ENCODE results near the gene PCDH8.
"Not testable (repeated sequence)": the region's sequence is repeated elsewhere in the genome, so short reads cannot be mapped to it uniquely, and the experiment has no call there.

Gene PCDH8

GRCh38 chr13:52842441-52842840 lies 6.0 kb downstream of the PCDH8 start:
- H3K4me3 Mint-ChIP-seq: no peak overlapping the region
- DNase-seq (no peak), ATAC-seq (no peak)
- H3K4me1 Mint-ChIP-seq: peaks cover 12% of the 10 kb centered on the region
- H3K27me3 Mint-ChIP-seq: peaks cover 68% of the 10 kb centered on the region
- no peak overlapping the region for H3K27ac Mint-ChIP-seq
- no peaks in the 10 kb centered on the region for H3K9me3 Mint-ChIP-seq

DNA sequence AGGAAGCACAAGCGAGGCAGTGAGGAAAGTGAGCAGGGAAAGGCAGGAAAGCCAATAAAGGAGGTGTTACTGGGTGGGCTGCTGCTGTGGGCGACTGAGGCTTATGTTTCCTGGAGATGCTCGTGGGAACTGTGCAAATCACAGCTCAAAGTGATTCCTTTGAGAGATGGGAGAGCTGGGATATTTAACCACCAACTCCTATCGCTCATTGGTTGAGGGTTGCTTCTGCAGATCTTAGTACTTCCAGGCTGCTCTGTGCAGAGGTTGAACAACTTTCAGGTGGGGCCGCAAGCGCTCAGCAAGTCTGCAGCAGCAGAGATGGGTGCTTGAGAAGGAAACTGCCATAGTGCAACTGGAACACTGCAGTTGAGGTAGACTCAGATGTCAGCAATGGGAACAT lies 8.4 kb downstream of the PCDH8 start:
- Mint-ChIP-seq H3K27ac (no peak overlapping the region), H3K27me3 (peaks cover 61% of the 10 kb centered on the region), H3K4me3 (no peak overlapping the region), H3K4me1 (peaks cover 3% of the 10 kb centered on the region), H3K9me3 (no peaks in the 10 kb centered on the region)
- DNase-seq (no peak), ATAC-seq (no peak)

DNA sequence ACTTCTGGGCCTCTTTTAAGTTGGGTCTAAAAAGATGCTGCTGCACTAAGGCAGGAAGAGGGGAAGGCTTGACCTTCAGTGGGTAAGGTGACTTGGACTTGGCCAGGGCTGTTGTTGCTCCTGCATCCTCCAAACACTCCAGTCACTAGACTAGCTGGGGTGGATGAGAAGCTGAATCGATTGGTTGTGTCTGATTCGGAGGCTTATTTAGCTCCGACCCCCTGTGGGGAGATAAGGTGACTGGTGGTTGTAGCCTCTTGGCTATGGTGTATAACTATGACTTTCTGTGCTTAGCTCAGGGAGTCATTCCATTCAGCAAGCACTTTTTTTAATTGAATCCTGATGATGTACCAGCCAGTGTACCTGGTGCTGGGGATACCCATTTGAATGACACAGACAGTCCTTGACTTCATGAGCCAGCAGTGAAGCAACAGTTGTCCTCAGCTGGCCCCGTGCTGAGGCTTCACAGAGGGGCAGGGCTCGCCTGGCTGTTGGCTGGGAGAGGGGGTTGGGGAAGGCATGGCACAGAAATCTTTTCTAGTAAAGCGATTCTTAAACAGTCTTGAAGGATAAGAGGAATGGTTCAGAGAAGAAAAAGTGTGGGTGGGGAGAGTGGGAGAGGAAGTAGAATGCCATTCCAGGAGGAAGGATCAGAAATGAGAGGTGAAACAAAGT lies 9.9 kb downstream of the PCDH8 start:
- peaks cover 55% of the 10 kb centered on the region for H3K27me3 Mint-ChIP-seq
- no peak overlapping the region for H3K4me3 Mint-ChIP-seq
- no peaks in the 10 kb centered on the region for H3K4me1 Mint-ChIP-seq
- no peak for DNase-seq
- peak overlapping the region in 1 of 2 donors; percentile 46 for H3K27ac Mint-ChIP-seq
- no peaks in the 10 kb centered on the region for H3K9me3 Mint-ChIP-seq
- no peak for ATAC-seq

- Mint-ChIP-seq H3K9me3 (no peaks in the 10 kb centered on the region), H3K4me3 (no peak overlapping the region), H3K27ac (no peak overlapping the region), H3K27me3 (peaks cover 48% of the 10 kb centered on the region), H3K4me1 (no peaks in the 10 kb centered on the region)
- DNase-seq (no peak), ATAC-seq (peak; percentile 72)
Observed at GRCh38 chr13:52837850-52838249, 10.6 kb downstream of the PCDH8 start.

DNA sequence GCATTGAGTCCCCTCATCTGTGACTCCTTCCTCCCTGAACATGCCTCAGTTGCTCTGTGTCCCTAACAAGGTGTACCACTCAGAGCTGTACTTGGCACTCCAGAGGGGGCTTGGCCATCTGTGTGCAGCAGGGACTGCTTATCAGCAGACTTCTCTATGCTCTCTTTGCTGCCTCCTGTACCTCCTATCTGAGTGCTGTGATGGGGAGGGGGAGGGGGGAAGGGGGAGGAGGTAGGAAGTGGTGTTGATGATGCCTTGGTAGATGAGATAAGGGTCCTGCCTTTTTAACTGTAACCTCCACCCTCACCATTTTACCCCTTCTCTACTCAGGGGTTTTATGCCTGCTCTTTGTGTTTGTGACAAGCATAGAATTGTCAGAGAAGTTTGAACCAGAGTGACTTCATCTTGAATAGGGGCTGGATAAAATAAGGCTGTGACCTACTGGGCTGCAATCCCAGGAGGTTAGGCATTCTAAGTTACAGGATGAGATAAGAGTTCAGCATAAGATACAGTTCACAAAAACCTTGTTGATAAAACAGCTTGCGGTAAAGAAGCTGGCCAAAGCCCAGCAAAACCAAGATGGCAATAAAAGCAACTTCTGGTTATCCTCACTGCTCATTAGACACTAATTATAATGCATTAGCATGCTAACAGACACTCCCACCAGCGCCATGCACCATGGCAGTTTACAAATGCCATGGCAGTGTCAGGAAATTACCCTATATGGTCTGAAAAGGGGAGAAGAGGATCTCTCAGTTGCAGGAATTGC lies 13.2 kb downstream of the PCDH8 start:
- DNase-seq (no peak), ATAC-seq (no peak)
- H3K4me1 Mint-ChIP-seq: no peaks in the 10 kb centered on the region
- H3K27ac Mint-ChIP-seq: no peak overlapping the region
- H3K9me3 Mint-ChIP-seq: no peaks in the 10 kb centered on the region
- H3K27me3 Mint-ChIP-seq: peaks cover 42% of the 10 kb centered on the region
- no peak overlapping the region for H3K4me3 Mint-ChIP-seq

GRCh38 chr13:52833296-52833875 lies 15.1 kb downstream of the PCDH8 start:
- Mint-ChIP-seq H3K9me3 (no peaks in the 10 kb centered on the region), H3K4me1 (no peaks in the 10 kb centered on the region), H3K4me3 (no peak overlapping the region), H3K27ac (no peak overlapping the region), H3K27me3 (peaks cover 23% of the 10 kb centered on the region)
- ATAC-seq (no peak), DNase-seq (no peak)

GRCh38 chr13:52832313-52832712 lies 16.1 kb downstream of the PCDH8 start:
- ATAC-seq (no peak), DNase-seq (no peak)
- Mint-ChIP-seq H3K4me1 (no peaks in the 10 kb centered on the region), H3K27ac (no peak overlapping the region), H3K9me3 (no peaks in the 10 kb centered on the region), H3K27me3 (peaks cover 20% of the 10 kb centered on the region), H3K4me3 (no peak overlapping the region)

GRCh38 chr13:52830946-52831345 lies 17.5 kb downstream of the PCDH8 start:
- Mint-ChIP-seq H3K9me3 (no peaks in the 10 kb centered on the region), H3K27me3 (peaks cover 14% of the 10 kb centered on the region), H3K4me1 (no peaks in the 10 kb centered on the region), H3K4me3 (no peak overlapping the region), H3K27ac (peak overlapping the region; percentile 27 to 57)
- no peak for ATAC-seq
- DNase-seq: no peak

GRCh38 chr13:52827839-52828238 lies 20.6 kb downstream of the PCDH8 start:
- H3K9me3 Mint-ChIP-seq: no peaks in the 10 kb centered on the region
- peaks cover 7% of the 10 kb centered on the region for H3K27me3 Mint-ChIP-seq
- H3K27ac Mint-ChIP-seq: no peak overlapping the region
- ATAC-seq: no peak
- H3K4me1 Mint-ChIP-seq: no peaks in the 10 kb centered on the region
- DNase-seq: no peak
- H3K4me3 Mint-ChIP-seq: no peak overlapping the region

- H3K27me3 Mint-ChIP-seq: peaks cover 26% of the 10 kb centered on the region
- ATAC-seq, H3K4me1 Mint-ChIP-seq: not testable (repeated sequence)
Observed at GRCh38 chr13:52817886-52818285, 30.6 kb downstream of the PCDH8 start.

GRCh38 chr13:52815330-52815729 lies 33.1 kb downstream of the PCDH8 start:
- DNase-seq: no peak
- Mint-ChIP-seq H3K27me3 (peaks cover 13% of the 10 kb centered on the region), H3K4me1 (no peaks in the 10 kb centered on the region), H3K9me3 (peaks cover 0 to 7% of the 10 kb centered on the region in 2 donors), H3K4me3 (no peak overlapping the region), H3K27ac (no peak overlapping the region)
- ATAC-seq: no peak

More at GRCh38 chr13:52817886-52818285, 30.6 kb downstream of the PCDH8 start:
- not testable (repeated sequence) for DNase-seq, H3K27ac Mint-ChIP-seq, H3K9me3 Mint-ChIP-seq, H3K4me3 Mint-ChIP-seq

DNA sequence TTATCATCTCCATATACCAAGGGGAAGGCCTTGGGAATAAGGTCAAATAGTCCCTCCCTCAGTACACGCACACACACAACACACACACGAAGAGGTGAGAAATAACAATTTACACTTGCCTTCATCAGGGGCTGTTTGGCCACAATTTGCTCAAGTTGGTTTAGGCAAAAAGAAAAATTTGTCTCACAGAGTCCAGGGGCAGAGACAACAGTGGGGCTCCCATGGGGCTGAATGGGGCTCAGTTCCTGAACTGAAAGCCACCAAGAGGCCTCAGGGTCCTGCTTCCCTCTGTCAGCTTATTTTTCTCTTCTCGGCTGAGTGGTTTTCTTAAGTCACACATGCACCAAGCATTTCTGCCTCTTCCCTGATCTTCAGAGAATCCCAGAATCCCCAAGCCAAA lies 35.5 kb downstream of the PCDH8 start:
- Mint-ChIP-seq H3K4me1 (peaks cover 5% of the 10 kb centered on the region), H3K9me3 (no peaks in the 10 kb centered on the region), H3K27me3 (peaks cover 13% of the 10 kb centered on the region), H3K4me3 (no peak overlapping the region), H3K27ac (no peak overlapping the region)
- DNase-seq (no peak), ATAC-seq (no peak)

- Mint-ChIP-seq H3K9me3 (no peaks in the 10 kb centered on the region), H3K4me1 (peaks cover 5% of the 10 kb centered on the region), H3K4me3 (no peak overlapping the region), H3K27ac (no peak overlapping the region), H3K27me3 (peaks cover 14% of the 10 kb centered on the region)
- DNase-seq: no peak
- no peak for ATAC-seq
Observed at GRCh38 chr13:52811841-52812240, 36.6 kb downstream of the PCDH8 start.

DNA sequence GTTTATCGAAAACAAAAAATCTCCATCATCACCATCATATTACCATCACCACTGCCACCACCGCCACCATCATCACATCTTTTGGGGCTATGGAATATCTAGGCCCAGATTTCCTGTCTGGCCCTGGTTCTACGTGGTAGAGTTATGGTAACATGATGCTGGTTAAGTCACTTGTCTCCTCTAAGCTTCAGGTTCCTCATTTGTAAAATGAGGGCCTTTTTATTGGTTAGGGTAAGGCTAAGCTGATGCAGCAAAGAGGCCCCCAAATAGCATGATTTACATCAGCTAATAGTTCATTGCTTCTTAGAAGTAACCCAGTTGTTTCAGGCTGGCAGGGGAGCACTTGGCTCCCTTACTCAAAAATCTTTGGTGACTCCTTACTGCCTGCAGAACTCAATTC lies 37.9 kb downstream of the PCDH8 start:
- H3K27me3 Mint-ChIP-seq: peaks cover 23% of the 10 kb centered on the region
- ATAC-seq (no peak), DNase-seq (no peak)
- peaks cover 5% of the 10 kb centered on the region for H3K4me1 Mint-ChIP-seq
- H3K4me3 Mint-ChIP-seq: no peak overlapping the region
- no peak overlapping the region for H3K27ac Mint-ChIP-seq
- no peaks in the 10 kb centered on the region for H3K9me3 Mint-ChIP-seq

- no peak overlapping the region for H3K27ac Mint-ChIP-seq
- ATAC-seq (no peak), DNase-seq (no peak)
- peaks cover 5% of the 10 kb centered on the region for H3K4me1 Mint-ChIP-seq
- H3K9me3 Mint-ChIP-seq: no peaks in the 10 kb centered on the region
- no peak overlapping the region for H3K4me3 Mint-ChIP-seq
- H3K27me3 Mint-ChIP-seq: peaks cover 23% of the 10 kb centered on the region
Observed at GRCh38 chr13:52810011-52810410, 38.4 kb downstream of the PCDH8 start.

DNA sequence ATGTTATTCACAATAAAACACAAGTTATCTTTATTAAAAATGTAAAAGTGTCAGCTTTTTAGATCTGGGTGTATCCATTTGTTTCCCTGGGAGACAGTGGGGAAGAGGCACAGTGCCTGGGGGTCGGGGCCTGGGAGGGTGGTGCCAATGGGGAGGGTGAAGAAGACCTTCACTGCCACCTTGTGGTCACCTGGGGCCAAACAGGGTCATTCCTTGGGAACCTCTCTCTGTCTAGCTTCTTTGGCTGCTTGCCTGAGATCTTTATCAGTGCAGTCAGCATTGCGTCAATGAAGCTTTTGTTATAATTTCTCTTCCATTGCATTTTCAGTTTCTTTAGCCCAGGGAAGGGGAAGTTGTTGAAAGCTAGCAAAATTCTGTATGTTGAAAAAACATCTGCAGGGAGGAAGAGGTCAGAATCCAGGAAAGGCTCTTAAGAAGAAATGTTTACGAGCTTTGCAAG lies 39.1 kb downstream of the PCDH8 start:
- H3K4me1 Mint-ChIP-seq: peaks cover 5% of the 10 kb centered on the region
- ATAC-seq (peak; percentile 79), DNase-seq (peak; percentile 53 to 58)
- H3K27ac Mint-ChIP-seq: no peak overlapping the region
- H3K27me3 Mint-ChIP-seq: peaks cover 27% of the 10 kb centered on the region
- H3K9me3 Mint-ChIP-seq: no peaks in the 10 kb centered on the region
- H3K4me3 Mint-ChIP-seq: no peak overlapping the region

Data from stimulated activated naive CD8-positive, alpha-beta T cell treated with anti-CD3 and anti-CD28 coated beads, Interleukin-15, amount 100 ng/mL, for 72 hours (primary cell).